H1 (cell line): ENCODE measurements around the gene NPC1L1. TPM values are rescaled to one million over a fixed set of nuclear protein-coding genes. Genes with fewer than 3 reads are reported as not detected.

Source experiments
- CTCF ChIA-PET: fragments of 300-600 bp; sonication (Branson Sonifier 250); formaldehyde crosslinking; loops from one replicate; lab custom pipeline; 2021; ENCODE audit not compliant: partially characterized antibody; lab: Charles Lee
- POLR2A ChIA-PET: fragments of 300-600 bp; sonication (Branson Sonifier 250); formaldehyde crosslinking; loops from one replicate; lab custom pipeline; 2021; ENCODE audit warnings: inconsistent platforms; ENCODE audit not compliant: partially characterized antibody; lab: Charles Lee
- DNase-seq, 2 experiments: peaks; one replicate each; pipeline versions ENCODE4 v3.0.0 to v3.0.0-alpha.2; 2010 to 2022; ENCODE audit warnings: low spot score in 2 of 2, low read depth in 1 of 2, mixed read lengths in 1 of 2
- FAIRE-seq: peaks from 2 replicates; lab custom pipeline; 2011; peaks lifted over from hg19 to GRCh38; lab: Jason Lieb, UNC
- H2AFZ ChIP-seq: 2 replicates; pipeline ENCODE4 v1.8.1; 2012; ENCODE audit warnings: low read length, inconsistent platforms
- H2AK5ac ChIP-seq: 2 replicates; pipeline ENCODE4 v1.6.1; 2013; ENCODE audit warnings: low read depth, low read length
- H2BK120ac ChIP-seq: replicated peaks from 2 replicates; pipeline ENCODE3; 2013; ENCODE audit warnings: low read depth, low read length, inconsistent platforms
- H2BK12ac ChIP-seq: 2 replicates; pipeline ENCODE4 v1.6.1; 2013; ENCODE audit warnings: low read depth, low read length
- H2BK15ac ChIP-seq: 2 replicates; pipeline ENCODE4 v1.6.1; 2013; ENCODE audit warnings: low read length
- H2BK20ac ChIP-seq: 2 replicates; pipeline ENCODE4 v1.6.1; 2013; ENCODE audit warnings: low read length
- H2BK5ac ChIP-seq: 2 replicates; pipeline ENCODE4 v1.6.1; 2013; ENCODE audit warnings: low read depth, low read length
- H3K14ac ChIP-seq: 2 replicates; pipeline ENCODE4 v1.6.1; 2013; ENCODE audit warnings: inconsistent platforms; ENCODE audit not compliant: insufficient read length
- H3K18ac ChIP-seq: 2 replicates; pipeline ENCODE4 v1.6.1; 2013; ENCODE audit warnings: low read length; ENCODE audit errors: extremely low read depth
- H3K23ac ChIP-seq: 2 replicates; pipeline ENCODE4 v1.6.1; 2013; ENCODE audit warnings: inconsistent platforms; ENCODE audit not compliant: insufficient read length
- H3K23me2 ChIP-seq: 2 replicates; pipeline ENCODE4 v1.6.1; 2013; ENCODE audit warnings: low read depth, low read length
- H3K27ac ChIP-seq: 2 replicates; pipeline ENCODE4 v1.6.1; 2011; ENCODE audit warnings: low read depth, low read length, inconsistent platforms
- H3K27me3 ChIP-seq, 4 experiments: replicated peaks in 1 of 4; 1 replicate in 1 of 4; 2 replicates in 3 of 4; pipeline versions ENCODE4 v1.6.1 to v1.8.1; 2011 to 2013; ENCODE audit warnings: low read length in 3 of 4, mild to moderate bottlenecking in 3 of 4, inconsistent platforms in 2 of 4, mixed read lengths in 2 of 4, moderate library complexity in 1 of 4; ENCODE audit not compliant: control insufficient read depth in 3 of 4, insufficient read depth in 3 of 4; ENCODE audit errors: extremely low read depth in 1 of 4
- H3K36me3 ChIP-seq, 4 experiments: 2 replicates each; pipeline versions ENCODE4 v1.6.1 to v1.8.1; 2011 to 2013; ENCODE audit warnings: mild to moderate bottlenecking in 4 of 4, low read length in 3 of 4, moderate library complexity in 2 of 4, control low read depth in 1 of 4, inconsistent platforms in 1 of 4; ENCODE audit not compliant: insufficient read depth in 4 of 4, control insufficient read depth in 2 of 4
- H3K4ac ChIP-seq: replicated peaks from 2 replicates; pipeline ENCODE3; 2013; ENCODE audit warnings: low read length, low read depth, mixed read lengths, inconsistent platforms; ENCODE audit not compliant: insufficient read length
- H3K4me1 ChIP-seq, 4 experiments: replicated peaks in 1 of 4; 1 replicate in 1 of 4; 2 replicates in 3 of 4; pipeline versions ENCODE4 v1.6.1 to v1.8.1; 2011 to 2013; ENCODE audit warnings: low read length in 3 of 4, inconsistent platforms in 2 of 4, mixed read lengths in 1 of 4; ENCODE audit not compliant: insufficient read depth in 4 of 4, control insufficient read depth in 3 of 4
- H3K4me2 ChIP-seq, 2 experiments: 2 replicates each; pipeline versions ENCODE4 v1.6.1 to v1.8.1; 2011 to 2013; ENCODE audit warnings: low read depth in 2 of 2, low read length in 2 of 2, control low read depth in 1 of 2, inconsistent platforms in 1 of 2, mild to moderate bottlenecking in 1 of 2; ENCODE audit not compliant: insufficient read depth in 1 of 2
- H3K4me3 ChIP-seq, 4 experiments: fragments of 200-600, 300-600 bp in 1 of 4; sonication (generic), shearing (Covaris generic), sonication (Bioruptor Twin) in 1 of 4; 2 replicates each; pipeline versions ENCODE4 v1.5.1 to v1.8.1; 2011 to 2016; ENCODE audit warnings: low read length in 4 of 4, low read depth in 3 of 4, control low read depth in 2 of 4, inconsistent platforms in 2 of 4, mild to moderate bottlenecking in 2 of 4, mixed read lengths in 1 of 4, moderate library complexity in 1 of 4; ENCODE audit not compliant: insufficient read depth in 2 of 4; ENCODE audit errors: extremely low read depth in 1 of 4
- H3K56ac ChIP-seq: replicated peaks from 2 replicates; pipeline ENCODE3; 2013; ENCODE audit warnings: low read depth, mild to moderate bottlenecking, mixed read lengths, low read length, inconsistent platforms; ENCODE audit not compliant: insufficient read length
- H3K79me1 ChIP-seq: 2 replicates; pipeline ENCODE4 v1.6.1; 2013; ENCODE audit warnings: low read depth, low read length, control low read depth
- H3K79me2 ChIP-seq, 2 experiments: 2 replicates each; pipeline versions ENCODE4 v1.6.1 to v1.8.1; 2012 to 2013; ENCODE audit warnings: low read length in 2 of 2, mild to moderate bottlenecking in 2 of 2, inconsistent platforms in 1 of 2; ENCODE audit not compliant: insufficient read depth in 2 of 2, control insufficient read depth in 1 of 2
- H3K9ac ChIP-seq, 4 experiments: replicated peaks in 1 of 4; 1 replicate in 1 of 4; 2 replicates in 3 of 4; pipeline versions ENCODE4 v1.6.1 to v1.8.1; 2011 to 2013; ENCODE audit warnings: low read depth in 3 of 4, low read length in 3 of 4, control low read depth in 2 of 4, mild to moderate bottlenecking in 2 of 4, moderate library complexity in 2 of 4, inconsistent platforms in 1 of 4; ENCODE audit errors: extremely low read depth in 1 of 4
- H3K9me3 ChIP-seq, 2 experiments: 2 replicates each; pipeline versions ENCODE4 v1.6.1 to v1.8.1; 2012 to 2013; ENCODE audit warnings: mild to moderate bottlenecking in 2 of 2, moderate library complexity in 2 of 2, control low read depth in 1 of 2, inconsistent platforms in 1 of 2, low read depth in 1 of 2, low read length in 1 of 2, mixed read lengths in 1 of 2; ENCODE audit not compliant: insufficient read depth in 2 of 2
- H4K20me1 ChIP-seq, 2 experiments: replicated peaks in 1 of 2; 2 replicates each; pipeline versions ENCODE3 to v1.8.1; 2011 to 2013; ENCODE audit warnings: inconsistent platforms in 2 of 2, low read length in 2 of 2, mild to moderate bottlenecking in 1 of 2; ENCODE audit not compliant: insufficient read depth in 2 of 2, control insufficient read depth in 1 of 2
- H4K5ac ChIP-seq: 2 replicates; pipeline ENCODE4 v1.6.1; 2013; ENCODE audit warnings: low read length, low read depth, mixed read lengths, inconsistent platforms; ENCODE audit not compliant: insufficient read length
- H4K8ac ChIP-seq: 2 replicates; pipeline ENCODE4 v1.8.0; 2013; ENCODE audit warnings: mild to moderate bottlenecking, moderate library complexity, low read length, inconsistent platforms; ENCODE audit not compliant: insufficient read depth; ENCODE audit errors: extremely low read depth
- H4K91ac ChIP-seq: replicated peaks from 2 replicates; pipeline ENCODE3; 2013; ENCODE audit warnings: low read length, mixed read lengths, inconsistent platforms; ENCODE audit not compliant: insufficient read length
- SAP30 ChIP-seq: fragments of 300-600 bp; sonication (generic); IDR thresholded peaks from 2 replicates; pipeline ENCODE4 v1.7.1; 2012; ENCODE audit warnings: low read length, moderate library complexity, mild to moderate bottlenecking, inconsistent platforms; ENCODE audit not compliant: insufficient read depth, insufficient replicate concordance
- SP4 ChIP-seq: IDR thresholded peaks from 2 replicates; pipeline ENCODE4 v1.6.1; 2012; ENCODE audit warnings: low read length, inconsistent platforms
- WGBS, 2 experiments: shearing (Covaris generic) in 1 of 2; methylation state at CpG; one replicate each; pipeline versions ENCODE4 v1.1.6 to v1.1.7; 2013 to 2015; ENCODE audit warnings: low lambda C conversion rate in 2 of 2, mixed read lengths in 2 of 2, inconsistent platforms in 1 of 2, low coverage in 1 of 2, missing lambda C conversion rate in 1 of 2; ENCODE audit not compliant: insufficient replicate concordance in 2 of 2, insufficient coverage in 1 of 2, insufficient read length in 1 of 2; ENCODE audit errors: extremely low coverage in 1 of 2, missing lambda C conversion rate in 1 of 2; 5-methylcytosine and 5-hydroxymethylcytosine counted together
- polyA plus RNA-seq, 7 experiments: library from polyadenylated mRNA; depleted of rRNA in 3 of 7; stranded (reverse) in 5 of 7; unstranded in 2 of 7; fragments of >200 nt in 5 of 7; fragments of 200-250 nt in 2 of 7; gene quantifications; 1 replicate in 5 of 7; 2 replicates in 1 of 7; 4 replicates in 1 of 7; pipeline versions ENCODE4 v1.2.1 to v1.2.3, GENCODE V29; 2011 to 2013; ENCODE audit warnings: missing spikeins in 2 of 7, mixed read lengths in 2 of 7
- total RNA-seq: library from RNA; stranded (reverse); fragmentation: NEBNext Ultra II Directional; extraction: Animal tissue kit (Norgen Biotek cat#: 25700); gene quantifications from 2 replicates; pipeline ENCODE4 v1.2.1, GENCODE V29; 2021

The NPC1L1 gene
- total and polyA plus RNA-seq, 2 of the 8 experiments (the other 6 are each of a cell fraction or from before 2014, with no cell fraction given) = 0.06 to 0.21 TPM

- H3K4me3 ChIP-seq = peak overlapping the region; percentile 91 to 96 (median 94)
- peak overlapping the region; percentile 43 for H3K56ac ChIP-seq
- H3K4ac ChIP-seq = no peak overlapping the region
- no peak for TF ChIP-seq SP4
- peak; percentile 70 for TF ChIP-seq SAP30
- peaks cover 9 to 45% of the 10 kb centered on the region in 2 experiments for H3K79me2 ChIP-seq
- H2BK12ac ChIP-seq = no peak overlapping the region
- peak overlapping the region; percentile 91; the same call in 1 of the 2 replicates for H2BK5ac ChIP-seq
- H3K27me3 ChIP-seq = no peaks in the 10 kb centered on the region
- peaks cover 0 to 5% (median 1%) of the 10 kb centered on the region in 4 experiments; a peak in 2 of 7 replicates for H3K4me1 ChIP-seq
- no peak overlapping the region for H2BK15ac ChIP-seq
- no peak overlapping the region for H2AK5ac ChIP-seq
- H4K8ac ChIP-seq = no peak overlapping the region; the same call in 1 of the 2 replicates
- H3K36me3 ChIP-seq = peaks cover 0 to 6% (median 3%) of the 10 kb centered on the region in 4 experiments; a peak in 5 of 8 replicates
- H4K5ac ChIP-seq = no peak overlapping the region
- H2BK20ac ChIP-seq = no peak overlapping the region
- peaks cover 11% of the 10 kb centered on the region; the same call in 1 of the 2 replicates for H3K79me1 ChIP-seq
- H3K18ac ChIP-seq = no peak overlapping the region; the same call in 1 of the 2 replicates
- ChIA-PET CTCF (interaction anchor here (0.8 to 6.5 kb wide), 7 partner anchors 9 to 268 kb away, joined by 3 to 30 read pairs (median 4); no protein-coding TSS in a partner anchor), POLR2A (interaction anchor here (0.7 to 4.8 kb wide), 12 partner anchors 18 to 274 kb away, joined by 3 to 51 read pairs (median 4); partner anchors contain the start of genes DDX56 and TMED4)
- peak overlapping the region; percentile 86 to 94 (median 88) for H3K9ac ChIP-seq
- peak overlapping the region; percentile 91 for H3K27ac ChIP-seq
- no peak overlapping the region for H3K23ac ChIP-seq
- H3K23me2 ChIP-seq = 0 out of 2 replicates have a peak, but pooled peaks cover 7% of the 10 kb centered on the region
- no peaks in the 10 kb centered on the region for H3K9me3 ChIP-seq
- H3K14ac ChIP-seq = no peak overlapping the region
- no peak overlapping the region for H2BK120ac ChIP-seq
- 3% methylated on average over 17 of the region's 19 CpGs; no CpG with 5 or more reads in 1 of the 2 experiments for WGBS, 2 experiments
- peaks cover 9% of the 10 kb centered on the region in 2 experiments for H4K20me1 ChIP-seq
- H2AFZ ChIP-seq = peak overlapping the region; percentile 80; the same call in 1 of the 2 replicates
- H4K91ac ChIP-seq = no peak overlapping the region
- FAIRE-seq = no peak
- no peak for DNase-seq
- peak overlapping the region; percentile 72 to 76 for H3K4me2 ChIP-seq
Observed at GRCh38 chr7:44489955-44490350, 51.2 kb downstream of the NPC1L1 start.
